Mononuclear cell (primary cell): ENCODE results near the gene POLL. TPM values are rescaled to one million over a fixed set of nuclear protein-coding genes. Genes with fewer than 3 reads are reported as not detected.

Experiments used
- H3K27me3 ChIP-seq: 2 replicates; pipeline ENCODE4 v1.6.0; 2011; ENCODE audit warnings: low read length, control low read depth; ENCODE audit not compliant: insufficient read depth
- H3K4me1 ChIP-seq: 2 replicates; pipeline ENCODE4 v1.5.1; 2011; ENCODE audit warnings: mild to moderate bottlenecking, low read length, control low read depth; ENCODE audit not compliant: insufficient read depth
- H3K4me3 ChIP-seq: 2 replicates; pipeline ENCODE4 v1.5.1; 2011; ENCODE audit warnings: mild to moderate bottlenecking, low read length, moderate library complexity
- H3K9me3 ChIP-seq: 2 replicates; pipeline ENCODE4 v1.5.1; 2011; ENCODE audit warnings: low read depth, mild to moderate bottlenecking, control low read depth, low read length
- total RNA-seq: library from RNA; depleted of rRNA; stranded (reverse); fragments of >200 nt; gene quantifications from one replicate; pipeline ENCODE4 v1.2.3, GENCODE V29; 2012

Gene POLL
- total RNA-seq, 1 donor = 10.3 TPM

DNA sequence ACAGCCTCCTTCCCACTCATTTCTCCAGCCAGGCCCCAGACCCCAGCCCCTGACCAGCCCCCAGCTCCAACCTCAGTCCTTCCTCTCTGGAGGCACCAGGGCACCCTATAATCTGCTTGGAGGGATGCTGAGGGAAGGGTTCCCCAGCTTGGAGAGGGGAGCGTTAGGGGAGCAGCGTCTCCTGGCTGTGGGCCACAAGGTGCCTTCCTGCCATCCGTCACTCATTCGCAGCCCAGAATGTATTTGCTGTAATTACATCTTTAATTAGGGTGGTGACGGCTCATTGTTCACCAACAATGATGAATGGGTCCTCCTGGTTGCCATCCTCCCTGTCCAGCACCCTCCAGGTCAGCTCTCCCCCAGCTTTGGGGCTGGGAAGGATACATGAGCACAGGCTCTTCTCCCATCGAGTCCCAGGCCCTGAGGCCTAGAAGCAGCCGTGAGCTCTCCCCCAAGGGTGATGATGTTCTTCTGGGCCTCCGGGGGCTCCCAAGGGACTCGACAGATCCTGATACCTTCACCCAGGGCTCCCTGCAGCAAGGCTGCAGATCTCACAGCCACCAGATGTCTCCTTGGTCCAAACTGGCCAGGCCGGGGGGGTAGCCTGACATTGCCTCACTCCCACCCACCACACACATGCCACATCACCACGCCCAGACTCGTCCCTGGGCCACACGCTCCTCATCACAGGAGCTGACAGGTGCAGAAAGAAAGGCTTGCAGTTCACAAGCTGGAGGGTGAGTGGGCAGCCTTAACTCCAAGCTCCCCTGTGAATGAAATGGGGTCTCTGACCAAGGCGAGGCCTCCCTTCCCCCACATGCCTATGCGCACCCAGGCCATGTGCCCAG lies 26.8 kb downstream of the POLL start:
- Histone ChIP-seq H3K4me1 (peaks cover 6% of the 10 kb centered on the region), H3K9me3 (no peaks in the 10 kb centered on the region), H3K4me3 (no peak overlapping the region), H3K27me3 (peaks cover 13% of the 10 kb centered on the region)

- peaks cover 5% of the 10 kb centered on the region for H3K27me3 ChIP-seq
- H3K4me1 ChIP-seq = peaks cover 6% of the 10 kb centered on the region
- H3K9me3 ChIP-seq = no peaks in the 10 kb centered on the region
- H3K4me3 ChIP-seq = no peak overlapping the region
These were observed 27.6 kb downstream of the POLL start for GRCh38 chr10:101560298-101561067.

- no peaks in the 10 kb centered on the region for H3K27me3 ChIP-seq
- H3K4me3 ChIP-seq = no peak overlapping the region
- peaks cover 6% of the 10 kb centered on the region for H3K4me1 ChIP-seq
- H3K9me3 ChIP-seq = no peaks in the 10 kb centered on the region
These were observed 28.3 kb downstream of the POLL start for GRCh38 chr10:101559596-101560297.

DNA sequence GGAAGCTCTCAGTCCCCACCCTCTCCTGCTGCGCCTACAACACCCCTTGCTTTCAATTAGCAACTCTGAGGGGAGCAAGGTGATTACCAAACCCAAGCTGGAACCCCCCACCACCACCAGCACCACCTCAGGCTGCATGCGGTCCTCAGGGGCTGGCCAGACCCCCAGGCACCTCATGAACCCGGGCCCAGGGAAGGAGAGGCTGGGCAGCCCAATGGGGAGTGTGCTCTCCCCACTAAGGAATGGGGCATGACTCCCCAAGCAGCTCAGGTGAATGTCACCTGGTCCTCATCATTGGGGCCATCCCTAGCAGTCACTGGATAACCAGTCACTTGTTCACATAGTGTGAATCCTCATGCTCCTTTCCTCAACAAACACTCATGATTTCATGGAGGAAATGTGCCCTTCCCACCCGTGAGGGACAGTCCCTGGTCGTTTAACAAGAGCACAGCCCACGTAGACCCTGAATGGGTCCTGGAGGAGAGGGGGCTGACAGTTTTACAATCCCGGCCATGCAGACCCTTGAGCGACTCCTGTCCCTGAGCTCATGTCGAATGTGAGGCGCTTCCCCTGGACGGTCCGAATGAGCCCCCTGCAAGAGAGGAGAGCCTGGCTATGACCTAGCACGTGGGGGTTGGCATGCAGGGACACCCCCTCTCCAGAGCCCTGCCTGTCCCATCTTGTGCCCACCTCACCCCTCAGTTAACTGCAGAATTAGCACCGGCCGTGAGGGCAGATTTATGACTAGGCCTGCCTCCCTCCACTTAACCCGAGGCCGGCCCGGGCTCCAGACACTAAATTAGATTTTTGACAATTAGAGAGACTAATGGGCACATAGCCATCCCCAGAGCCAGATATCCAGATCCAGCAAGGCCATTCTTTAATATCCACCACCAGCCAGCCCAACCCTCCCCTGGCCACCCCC lies 29.1 kb downstream of the POLL start:
- Histone ChIP-seq H3K4me3 (no peak overlapping the region), H3K9me3 (no peaks in the 10 kb centered on the region), H3K27me3 (no peaks in the 10 kb centered on the region), H3K4me1 (peaks cover 6% of the 10 kb centered on the region)

DNA sequence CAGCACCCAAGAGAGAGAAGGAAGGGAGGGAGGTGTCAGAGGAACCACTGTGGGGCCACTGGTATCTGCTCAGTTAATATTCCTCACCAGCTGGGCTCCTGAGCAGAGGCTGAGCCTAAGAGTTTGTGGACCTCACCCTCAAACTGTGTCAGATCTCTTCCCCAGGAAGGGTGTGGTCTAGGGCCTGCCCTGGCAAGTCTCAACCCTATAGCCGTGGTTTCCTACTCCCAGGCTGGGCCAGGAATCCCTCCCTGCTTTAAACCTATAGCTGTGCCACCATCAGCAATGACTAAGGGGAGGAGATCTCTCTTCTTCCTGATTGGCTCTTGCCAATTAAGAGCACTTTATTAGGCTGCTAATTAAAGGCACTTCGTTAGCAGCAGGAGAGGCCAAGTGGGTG lies 29.9 kb downstream of the POLL start:
- Histone ChIP-seq H3K27me3 (no peaks in the 10 kb centered on the region), H3K4me1 (peaks cover 6% of the 10 kb centered on the region), H3K4me3 (no peak overlapping the region), H3K9me3 (no peaks in the 10 kb centered on the region)

GRCh38 chr10:101557541-101557940 lies 30.5 kb downstream of the POLL start:
- no peaks in the 10 kb centered on the region for H3K9me3 ChIP-seq
- H3K27me3 ChIP-seq = no peaks in the 10 kb centered on the region
- no peak overlapping the region for H3K4me3 ChIP-seq
- peaks cover 6% of the 10 kb centered on the region for H3K4me1 ChIP-seq

- Histone ChIP-seq H3K4me1 (no peaks in the 10 kb centered on the region), H3K4me3 (no peak overlapping the region), H3K9me3 (no peaks in the 10 kb centered on the region), H3K27me3 (no peaks in the 10 kb centered on the region)
These were observed 35.6 kb downstream of the POLL start for GRCh38 chr10:101552442-101552841.

DNA sequence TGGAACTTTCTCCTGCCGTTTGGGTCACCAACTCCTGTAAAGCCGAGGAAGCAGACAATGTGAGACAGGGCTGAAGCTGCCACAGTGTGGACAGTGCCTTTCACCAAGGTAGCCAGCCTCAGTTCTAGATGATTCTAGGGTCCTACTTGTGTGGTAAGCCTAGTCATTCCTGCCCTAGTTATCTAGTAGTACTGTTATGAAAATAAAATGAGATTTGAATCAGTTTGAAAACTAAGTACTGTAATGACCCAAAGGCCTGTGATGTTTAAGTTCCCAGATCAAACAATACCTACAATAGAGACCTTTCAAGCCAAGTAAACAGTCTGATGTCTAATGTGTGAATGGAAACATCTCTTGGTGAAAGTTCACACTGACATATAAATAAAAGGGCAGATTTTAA lies 37.1 kb downstream of the POLL start:
- no peaks in the 10 kb centered on the region for H3K4me1 ChIP-seq
- no peaks in the 10 kb centered on the region for H3K27me3 ChIP-seq
- no peak overlapping the region for H3K4me3 ChIP-seq
- H3K9me3 ChIP-seq = no peaks in the 10 kb centered on the region

DNA sequence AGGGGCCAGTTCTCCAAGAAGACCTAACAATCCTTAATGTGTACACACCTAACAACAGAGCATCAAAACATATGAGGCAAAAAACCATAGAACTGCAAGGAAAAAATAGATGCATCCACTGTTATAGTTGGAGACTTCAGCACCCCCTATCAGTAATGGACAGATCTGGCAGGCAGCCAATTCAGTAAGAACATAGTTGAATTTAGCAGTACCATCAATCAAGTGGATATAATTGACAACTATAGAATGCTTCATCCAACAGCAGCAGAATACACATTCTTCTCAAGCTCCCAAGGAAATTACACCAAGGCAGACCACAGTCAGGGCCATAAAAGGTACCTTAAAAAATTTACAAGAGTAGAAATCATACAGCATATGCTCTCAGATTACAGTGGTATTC lies 42.2 kb downstream of the POLL start:
- Histone ChIP-seq H3K27me3 (no peaks in the 10 kb centered on the region), H3K4me3 (no peak overlapping the region), H3K9me3 (no peaks in the 10 kb centered on the region), H3K4me1 (no peaks in the 10 kb centered on the region)

- Histone ChIP-seq H3K4me3 (no peak overlapping the region), H3K4me1 (no peaks in the 10 kb centered on the region), H3K27me3 (no peaks in the 10 kb centered on the region), H3K9me3 (no peaks in the 10 kb centered on the region)
These were observed 49.6 kb downstream of the POLL start for GRCh38 chr10:101538446-101538845.

DNA sequence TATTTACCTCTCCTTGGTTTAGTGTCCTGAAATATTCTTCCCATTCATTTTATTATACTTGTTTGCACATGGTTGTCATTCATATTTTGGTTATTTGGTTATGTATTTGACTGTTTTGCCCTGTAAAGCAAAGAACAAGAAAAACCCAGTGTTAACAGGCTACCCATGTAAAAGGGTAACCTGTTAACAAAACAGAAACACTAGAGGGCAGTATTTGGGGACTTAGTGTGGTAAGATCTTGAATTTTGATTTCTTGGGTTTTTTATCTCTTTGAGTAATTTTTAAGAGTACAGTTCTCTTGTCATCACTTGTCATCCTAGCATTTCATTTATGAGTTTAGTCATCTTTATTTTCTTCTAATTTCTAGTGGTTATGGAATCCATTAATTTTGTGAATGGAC lies 51.3 kb downstream of the POLL start:
- Histone ChIP-seq H3K4me3 (no peak overlapping the region), H3K27me3 (no peaks in the 10 kb centered on the region), H3K4me1 (no peaks in the 10 kb centered on the region), H3K9me3 (no peaks in the 10 kb centered on the region)

DNA sequence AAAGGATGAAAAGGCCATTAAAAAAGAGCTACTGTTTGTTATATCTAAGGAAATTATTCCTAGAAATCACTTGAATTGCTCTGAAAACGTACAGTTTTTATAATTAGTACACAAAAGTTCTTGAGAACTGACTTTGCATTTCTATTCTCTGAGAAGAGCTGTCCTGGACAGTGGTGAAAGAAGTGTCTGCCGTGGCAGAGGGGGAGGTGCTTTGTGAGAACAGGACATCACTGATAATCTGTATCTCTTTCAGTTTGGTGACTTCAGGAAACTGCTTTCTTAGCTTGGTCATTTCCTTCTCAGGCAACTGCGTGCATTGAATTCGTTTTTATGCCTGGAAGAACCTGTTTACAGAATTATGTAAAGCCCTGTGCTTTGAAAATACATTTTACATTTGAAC lies 52.1 kb downstream of the POLL start:
- Histone ChIP-seq H3K4me3 (no peak overlapping the region), H3K4me1 (no peaks in the 10 kb centered on the region), H3K27me3 (no peaks in the 10 kb centered on the region), H3K9me3 (no peaks in the 10 kb centered on the region)

DNA sequence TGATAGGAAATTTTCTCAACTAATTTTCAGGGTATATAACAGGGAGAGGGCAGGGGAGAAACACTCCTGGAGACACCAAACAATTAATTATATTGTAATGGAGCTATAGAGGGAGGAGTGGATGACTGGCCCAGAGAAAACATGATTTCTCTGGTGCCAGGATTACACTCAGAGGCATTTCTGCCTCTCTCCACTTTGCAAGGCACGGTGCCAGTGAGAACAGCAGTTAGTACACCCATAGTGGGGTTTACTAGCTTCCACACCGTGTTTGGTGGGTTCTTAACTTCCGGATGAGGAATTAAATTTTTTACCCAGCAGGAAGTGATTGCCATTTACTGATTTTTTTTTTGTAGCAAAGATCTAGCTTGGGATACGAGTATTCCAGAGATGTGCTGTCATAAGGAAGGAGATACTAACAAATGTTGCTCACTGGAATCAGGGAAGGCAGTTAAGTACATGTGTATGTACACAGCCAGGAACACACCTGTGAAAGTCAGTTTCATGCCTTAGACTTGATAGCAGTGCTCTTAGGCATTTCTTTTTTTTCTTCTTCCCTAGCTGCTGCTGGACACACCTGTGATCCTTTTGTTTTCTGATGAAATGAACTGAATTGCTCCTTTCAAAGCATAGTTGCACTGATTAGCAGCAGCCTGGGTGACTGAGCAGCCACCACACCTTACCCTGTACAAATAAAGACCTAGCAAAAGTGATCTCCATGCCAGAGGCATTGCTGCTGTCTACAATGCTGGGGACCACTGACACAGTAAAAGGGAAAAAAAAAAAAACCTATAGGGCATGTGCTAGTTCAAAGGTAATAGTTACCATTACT lies 58.1 kb downstream of the POLL start:
- no peaks in the 10 kb centered on the region for H3K4me1 ChIP-seq
- no peak overlapping the region for H3K4me3 ChIP-seq
- no peaks in the 10 kb centered on the region for H3K9me3 ChIP-seq
- no peaks in the 10 kb centered on the region for H3K27me3 ChIP-seq

DNA sequence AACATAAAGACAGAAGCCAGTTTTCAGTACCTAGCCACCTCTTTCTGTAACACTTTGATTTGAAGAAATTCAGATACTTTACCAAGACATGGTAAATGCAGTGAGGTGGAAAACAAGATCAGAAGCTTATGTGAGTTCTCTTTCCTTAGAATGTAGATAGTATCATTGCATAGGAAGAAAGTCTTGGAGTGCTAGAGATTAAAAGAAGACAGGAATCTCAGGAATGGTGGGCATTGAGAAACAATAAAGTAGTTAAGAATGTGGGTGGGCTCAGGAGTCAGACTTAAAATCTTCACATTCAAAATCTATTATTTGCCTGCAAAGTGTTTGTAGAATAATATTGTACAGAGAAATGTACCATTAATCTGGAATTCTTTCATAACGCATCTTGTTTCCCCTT lies 58.9 kb downstream of the POLL start:
- no peak overlapping the region for H3K4me3 ChIP-seq
- no peaks in the 10 kb centered on the region for H3K27me3 ChIP-seq
- no peaks in the 10 kb centered on the region for H3K4me1 ChIP-seq

More for the DNA sequence above, 58.9 kb downstream of the POLL start:
- H3K9me3 ChIP-seq = no peaks in the 10 kb centered on the region
